ENCODE measurements around the gene ENOX1. TPM values are rescaled to one million over a fixed set of nuclear protein-coding genes. Genes with fewer than 3 reads are reported as not detected.

Gene ENOX1
- total RNA-seq, 1 donor from 2014 or later = 0.71 TPM

DNA sequence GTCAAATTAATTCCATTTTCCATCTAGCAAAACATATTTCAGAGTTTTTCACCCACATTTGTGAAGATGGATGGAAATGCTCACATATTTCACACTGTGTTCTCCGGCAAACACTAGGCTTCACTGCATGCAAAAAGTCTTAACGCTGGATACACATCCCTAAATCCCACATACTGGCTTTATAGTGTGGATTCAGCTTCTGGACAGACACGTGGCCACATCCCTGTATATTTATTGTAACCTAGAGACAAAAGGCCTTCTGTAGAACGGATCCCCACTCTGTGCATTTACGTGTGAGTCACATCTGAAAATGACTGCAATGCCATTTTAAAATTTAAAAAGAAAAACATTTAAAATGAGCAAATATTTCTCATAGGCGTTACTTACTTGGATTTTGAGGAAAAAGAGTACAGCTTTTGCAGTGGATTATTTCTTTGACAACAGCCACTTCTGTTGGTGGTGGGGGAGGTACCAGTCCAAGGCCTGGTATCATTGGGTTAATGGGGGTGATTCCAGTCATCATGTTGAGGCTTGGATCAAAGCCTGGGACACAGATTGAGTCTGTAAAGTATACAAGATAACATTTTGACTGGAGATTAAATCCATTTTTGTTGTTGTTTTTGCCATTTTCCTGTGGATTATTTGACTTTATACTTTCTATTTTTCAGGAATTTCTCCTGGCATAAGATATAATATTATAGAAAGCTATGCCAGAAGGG, 425.7 kb downstream of the ENOX1 start:
- Histone ChIP-seq H3K4me3 (ENCODE audit: low read depth, low read length) (no peak overlapping the region), H3K36me3 (ENCODE audit: control insufficient read depth, insufficient read depth, low read length) (no peaks in the 10 kb centered on the region), H3K27me3 (ENCODE audit: control insufficient read depth, insufficient read depth, low read length) (no peaks in the 10 kb centered on the region)
- TF ChIP-seq CTCF (IDR thresholded peaks at IDR 0.05; ENCODE audit: insufficient read depth, low read length, poor library complexity, severe bottlenecking) = no peak
- DNase-seq (ENCODE audit: low read depth) = no peak

DNA sequence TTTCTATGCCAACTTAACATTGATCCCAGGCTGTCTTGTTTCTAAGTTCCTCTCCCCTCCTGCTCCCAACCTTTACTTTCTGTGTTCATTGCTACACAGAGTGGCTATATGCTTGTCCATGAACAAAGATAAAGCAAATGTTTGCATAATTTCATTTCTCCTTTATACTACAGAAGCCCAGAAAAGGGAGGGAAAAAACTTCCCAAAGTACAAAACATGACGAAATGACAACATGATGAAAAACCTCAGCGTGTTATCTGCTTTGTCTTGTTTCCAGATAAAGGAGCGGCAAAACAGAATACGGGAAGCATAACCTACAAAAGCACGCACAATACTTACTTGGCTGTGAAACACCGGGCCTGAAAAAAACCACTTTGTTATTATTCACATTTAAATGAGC, 426.6 kb downstream of the ENOX1 start:
- Histone ChIP-seq H3K36me3 (ENCODE audit: control insufficient read depth, insufficient read depth, low read length) (no peaks in the 10 kb centered on the region), H3K4me3 (ENCODE audit: low read depth, low read length) (no peak overlapping the region), H3K27me3 (ENCODE audit: control insufficient read depth, insufficient read depth, low read length) (no peaks in the 10 kb centered on the region)
- TF ChIP-seq CTCF (IDR thresholded peaks at IDR 0.05; ENCODE audit: insufficient read depth, low read length, poor library complexity, severe bottlenecking) = no peak
- DNase-seq (ENCODE audit: low read depth) = no peak

DNA sequence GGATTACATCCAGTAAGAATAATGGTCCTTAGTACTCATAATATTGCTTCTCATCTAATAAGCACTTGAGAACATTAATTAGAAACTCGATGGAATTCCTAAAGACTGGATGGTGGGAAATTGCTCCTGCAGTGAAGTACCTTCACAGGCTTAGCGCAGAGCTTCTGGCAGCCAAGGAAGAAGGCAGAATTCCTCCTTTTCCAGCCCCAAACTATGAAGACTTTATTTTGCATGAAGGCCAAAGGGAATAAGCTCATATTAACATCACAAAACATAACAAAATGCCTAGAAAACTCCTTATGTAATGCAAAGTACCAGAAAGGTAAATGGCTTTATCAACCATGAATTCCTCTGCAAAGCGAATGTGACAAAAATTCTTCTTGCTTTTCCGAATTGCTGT, 427.2 kb downstream of the ENOX1 start:
- Histone ChIP-seq H3K36me3 (ENCODE audit: control insufficient read depth, insufficient read depth, low read length) (no peaks in the 10 kb centered on the region), H3K4me3 (ENCODE audit: low read depth, low read length) (no peak overlapping the region), H3K27me3 (ENCODE audit: control insufficient read depth, insufficient read depth, low read length) (no peaks in the 10 kb centered on the region)
- DNase-seq (ENCODE audit: low read depth) = no peak
- TF ChIP-seq CTCF (IDR thresholded peaks at IDR 0.05; ENCODE audit: insufficient read depth, low read length, poor library complexity, severe bottlenecking) = no peak

DNA sequence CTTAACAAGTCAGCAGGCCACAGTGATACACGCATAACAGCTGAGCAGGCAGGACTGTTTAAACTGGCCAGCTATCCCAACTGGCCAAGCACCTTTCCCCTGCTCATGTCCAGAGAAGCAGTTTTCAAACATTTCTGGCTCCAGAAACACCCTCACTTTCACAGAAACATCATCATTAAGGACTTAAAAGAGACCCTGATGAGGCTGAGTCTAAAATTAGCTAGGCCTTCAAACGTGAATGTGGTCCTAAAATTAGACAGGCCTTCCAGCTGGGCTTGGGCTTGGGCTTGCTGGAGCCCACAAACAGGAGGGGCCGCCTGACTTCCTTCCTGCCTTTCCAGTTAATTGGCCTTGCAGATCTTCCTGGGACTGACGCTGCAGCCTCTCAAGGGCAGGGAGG, 429.2 kb downstream of the ENOX1 start:
- no peak for TF ChIP-seq CTCF (IDR thresholded peaks at IDR 0.05; ENCODE audit: insufficient read depth, low read length, poor library complexity, severe bottlenecking)
- no peak for DNase-seq (ENCODE audit: low read depth)
- H3K27me3 ChIP-seq (ENCODE audit: control insufficient read depth, insufficient read depth, low read length) = no peaks in the 10 kb centered on the region
- H3K4me3 ChIP-seq (ENCODE audit: low read depth, low read length) = no peak overlapping the region
- H3K36me3 ChIP-seq (ENCODE audit: control insufficient read depth, insufficient read depth, low read length) = no peaks in the 10 kb centered on the region

GRCh38 chr13:43356567-43356966, 430.2 kb downstream of the ENOX1 start:
- H3K4me3 ChIP-seq (ENCODE audit: low read depth, low read length) = no peak overlapping the region
- no peak for TF ChIP-seq CTCF (IDR thresholded peaks at IDR 0.05; ENCODE audit: insufficient read depth, low read length, poor library complexity, severe bottlenecking)
- DNase-seq (ENCODE audit: low read depth) = no peak
- no peaks in the 10 kb centered on the region for H3K27me3 ChIP-seq (ENCODE audit: control insufficient read depth, insufficient read depth, low read length)
- no peaks in the 10 kb centered on the region for H3K36me3 ChIP-seq (ENCODE audit: control insufficient read depth, insufficient read depth, low read length)

DNA sequence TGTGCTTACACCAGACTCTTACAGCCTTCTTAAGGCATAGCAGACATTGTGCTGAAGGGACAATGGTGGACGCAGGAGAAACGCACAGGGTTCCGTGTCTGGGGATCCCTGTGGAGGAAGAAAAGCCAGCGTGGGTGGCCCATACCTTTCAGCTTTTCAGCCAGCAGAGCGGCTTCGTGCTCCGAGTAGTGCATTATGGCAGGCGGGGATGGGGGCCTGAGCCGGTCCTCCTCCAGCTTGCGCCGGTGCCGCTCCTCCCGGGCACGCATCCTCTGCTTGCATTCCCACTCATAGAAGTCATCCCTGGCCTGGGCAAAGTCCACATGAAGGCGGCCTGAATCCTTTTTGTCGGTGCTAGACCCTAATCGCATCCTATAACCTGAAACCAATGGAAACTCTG, 431.0 kb downstream of the ENOX1 start:
- H3K36me3 ChIP-seq (ENCODE audit: control insufficient read depth, insufficient read depth, low read length) = no peaks in the 10 kb centered on the region
- no peak overlapping the region for H3K4me3 ChIP-seq (ENCODE audit: low read depth, low read length)
- no peak for DNase-seq (ENCODE audit: low read depth)
- no peaks in the 10 kb centered on the region for H3K27me3 ChIP-seq (ENCODE audit: control insufficient read depth, insufficient read depth, low read length)
- no peak for TF ChIP-seq CTCF (IDR thresholded peaks at IDR 0.05; ENCODE audit: insufficient read depth, low read length, poor library complexity, severe bottlenecking)

All from kidney epithelial cell (primary cell).